ENCODE results near the gene SMARCA4.

DNA sequence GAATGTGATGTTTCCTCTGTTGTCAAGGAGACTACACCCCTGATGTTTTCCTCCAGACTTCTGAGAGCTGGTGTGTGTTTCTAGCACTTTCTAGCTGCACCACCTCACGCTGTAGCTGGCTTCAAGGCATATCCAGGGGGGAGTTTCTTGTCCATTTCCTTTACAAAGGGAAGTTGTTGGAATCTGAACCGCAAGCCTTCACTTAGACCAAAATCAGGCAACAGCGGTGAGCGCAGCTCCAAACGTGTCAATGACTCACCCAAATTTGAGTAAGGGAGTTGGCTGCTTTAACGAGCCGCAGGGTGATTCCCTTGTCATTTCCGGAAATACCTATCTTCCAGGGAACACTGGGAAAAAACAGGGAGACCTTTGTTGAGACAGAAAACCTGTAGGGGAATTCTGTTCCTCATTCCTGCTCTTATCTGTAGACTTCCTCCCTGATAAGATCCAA is 130.9 kb downstream of the SMARCA4 start:
- TF ChIP-seq CTCF (conservative IDR thresholded peaks at IDR 0.05): no peak
- TF ChIP-seq ZFX (IDR thresholded peaks at IDR 0.05): no peak

Measured in C4-2B (cell line).